ENCODE results near the gene TMEM240.

TMEM240 gene

GRCh38 chr1:1542766-1543705, 2.6 kb upstream of the TMEM240 start:
- in situ Hi-C loops (cut with HindIII; ENCODE audit: low pct_unique_long_range_greater_than_20kb, low sequenced_read_pairs), result no loop called here
- no peak for TF ChIP-seq JUND (IDR thresholded peaks at IDR 0.05; ENCODE audit: low read depth)
- no peak for DNase-seq (ENCODE audit: low read depth in 1 of 2, low spot score in 1 of 2)

GRCh38 chr1:1541956-1542765, 1.7 kb upstream of the TMEM240 start:
- DNase-seq (ENCODE audit: low read depth in 1 of 2, low spot score in 1 of 2), result no peak
- in situ Hi-C loops (cut with HindIII; ENCODE audit: low pct_unique_long_range_greater_than_20kb, low sequenced_read_pairs), result no loop called here
- no peak for TF ChIP-seq JUND (IDR thresholded peaks at IDR 0.05; ENCODE audit: low read depth)

- DNase-seq (ENCODE audit: low read depth in 1 of 2, low spot score in 1 of 2), result no peak
- in situ Hi-C loops (cut with HindIII; ENCODE audit: low pct_unique_long_range_greater_than_20kb, low sequenced_read_pairs), result no loop called here
- no peak for TF ChIP-seq JUND (IDR thresholded peaks at IDR 0.05; ENCODE audit: low read depth)
Observed at GRCh38 chr1:1540818-1541628, 599 bp upstream of the TMEM240 start.

GRCh38 chr1:1539310-1540089, 924 bp downstream of the TMEM240 start:
- no peak for DNase-seq (ENCODE audit: low read depth in 1 of 2, low spot score in 1 of 2)
- in situ Hi-C loops (cut with HindIII; ENCODE audit: low pct_unique_long_range_greater_than_20kb, low sequenced_read_pairs), result no loop called here
- TF ChIP-seq JUND (IDR thresholded peaks at IDR 0.05; ENCODE audit: low read depth), result no peak

- DNase-seq (ENCODE audit: low read depth in 1 of 2, low spot score in 1 of 2), result no peak
- in situ Hi-C loops (cut with HindIII; ENCODE audit: low pct_unique_long_range_greater_than_20kb, low sequenced_read_pairs), result no loop called here
- no peak for TF ChIP-seq JUND (IDR thresholded peaks at IDR 0.05; ENCODE audit: low read depth)
Observed at GRCh38 chr1:1538989-1539309, 1.5 kb downstream of the TMEM240 start.

GRCh38 chr1:1538334-1538733, 2.1 kb downstream of the TMEM240 start:
- no peak for DNase-seq (ENCODE audit: low read depth in 1 of 2, low spot score in 1 of 2)
- in situ Hi-C loops (cut with HindIII; ENCODE audit: low pct_unique_long_range_greater_than_20kb, low sequenced_read_pairs), result no loop called here
- TF ChIP-seq JUND (IDR thresholded peaks at IDR 0.05; ENCODE audit: low read depth), result no peak

- in situ Hi-C loops (cut with HindIII; ENCODE audit: low pct_unique_long_range_greater_than_20kb, low sequenced_read_pairs), result no loop called here
- DNase-seq (ENCODE audit: low read depth in 1 of 2, low spot score in 1 of 2), result no peak
Observed at GRCh38 chr1:1537626-1538250, 2.7 kb downstream of the TMEM240 start.

GRCh38 chr1:1536938-1537546, 3.4 kb downstream of the TMEM240 start:
- in situ Hi-C loops (cut with HindIII; ENCODE audit: low pct_unique_long_range_greater_than_20kb, low sequenced_read_pairs), result no loop called here
- TF ChIP-seq JUND (IDR thresholded peaks at IDR 0.05; ENCODE audit: low read depth), result no peak
- DNase-seq (ENCODE audit: low read depth in 1 of 2, low spot score in 1 of 2), result no peak

More at GRCh38 chr1:1537626-1538250, 2.7 kb downstream of the TMEM240 start:
- no peak for TF ChIP-seq JUND (IDR thresholded peaks at IDR 0.05; ENCODE audit: low read depth)

- DNase-seq (ENCODE audit: low read depth in 1 of 2, low spot score in 1 of 2), result no peak
- no peak for TF ChIP-seq JUND (IDR thresholded peaks at IDR 0.05; ENCODE audit: low read depth)
- in situ Hi-C loops (cut with HindIII; ENCODE audit: low pct_unique_long_range_greater_than_20kb, low sequenced_read_pairs), result no loop called here
Observed at GRCh38 chr1:1536019-1536937, 4.1 kb downstream of the TMEM240 start.
